A673 (cell line): ENCODE data around the gene PAX5. TPM values are rescaled to one million over a fixed set of nuclear protein-coding genes. Genes with fewer than 3 reads are reported as not detected.

Source experiments
- BruUV-seq: library from RNA; stranded (reverse); fragments of 400-500 nt; replicated peaks from 2 replicates; lab custom pipeline; 2021; lab: Mats Ljungman, UMichigan
- CTCF ChIA-PET: fragments of 300-600 bp; sonication (Branson Sonifier 250); formaldehyde crosslinking; loops from one replicate; lab custom pipeline; 2022; ENCODE audit warnings: antibody characterized with exemption; lab: Charles Lee
- POLR2A ChIA-PET: fragments of 300-600 bp; sonication (Branson Sonifier 250); formaldehyde crosslinking; loops from one replicate; lab custom pipeline; 2022; ENCODE audit warnings: antibody characterized with exemption; ENCODE audit not compliant: low non-redundant PET; lab: Charles Lee
- DNase-seq: peaks from one replicate; pipeline ENCODE4 v3.0.0-alpha.2; 2015; ENCODE audit warnings: low spot score
- H3K27ac ChIP-seq: fragments of 200-600 bp; sonication (generic); 2 replicates; pipeline ENCODE4 v1.5.1; 2016; ENCODE audit warnings: mixed run types, low read depth, mild to moderate bottlenecking, mixed read lengths, antibody characterized with exemption, low read length; ENCODE audit not compliant: poor library complexity, severe bottlenecking
- H3K27me3 ChIP-seq: fragments of 200-600 bp; sonication (generic); replicated peaks from 2 replicates; pipeline ENCODE4 v1.6.1; 2017; ENCODE audit warnings: mixed run types, low read depth, mild to moderate bottlenecking, mixed read lengths, antibody characterized with exemption, low read length; ENCODE audit not compliant: insufficient read depth, poor library complexity
- H3K36me3 ChIP-seq: fragments of 200-600 bp; sonication (generic); 2 replicates; pipeline ENCODE4 v1.6.1; 2016; ENCODE audit warnings: mixed run types, mild to moderate bottlenecking, mixed read lengths, antibody characterized with exemption, low read length; ENCODE audit not compliant: insufficient read depth, poor library complexity, severe bottlenecking
- H3K4me1 ChIP-seq: fragments of 200-600 bp; sonication (generic); 2 replicates; pipeline ENCODE4 v1.6.1; 2017; ENCODE audit warnings: mixed run types, mild to moderate bottlenecking, mixed read lengths, antibody characterized with exemption, low read length; ENCODE audit not compliant: insufficient read depth, poor library complexity, severe bottlenecking
- H3K4me3 ChIP-seq: fragments of 200-600 bp; sonication (generic); 2 replicates; pipeline ENCODE4 v1.5.1; 2016; ENCODE audit warnings: low read depth, mixed run types, mild to moderate bottlenecking, mixed read lengths, low read length; ENCODE audit not compliant: poor library complexity, severe bottlenecking
- H3K9me3 ChIP-seq: fragments of 200-600 bp; sonication (generic); 2 replicates; pipeline ENCODE4 v1.6.1; 2016; ENCODE audit warnings: mixed run types, low read depth, mild to moderate bottlenecking, mixed read lengths, antibody characterized with exemption, low read length; ENCODE audit not compliant: poor library complexity, severe bottlenecking
- EZH2 ChIP-seq: fragments of 200-600 bp; sonication (generic); IDR thresholded peaks from 2 replicates; pipeline ENCODE4 v1.6.1; 2017; ENCODE audit warnings: borderline replicate concordance, low read depth, mild to moderate bottlenecking, mixed read lengths, antibody characterized with exemption, low read length; ENCODE audit not compliant: poor library complexity, severe bottlenecking
- intact Hi-C: fragments of 100-400 bp; cut with micrococcal nuclease; formaldehyde crosslinking; loops from one replicate; pipeline ENCODE4 v1.10.0; 2022; ENCODE audit not compliant: unreplicated experiment
- total RNA-seq: library from RNA; stranded (reverse); gene quantifications from 2 replicates; pipeline ENCODE4 v1.2.3, GENCODE V29; 2021
- TF ChIP-seq, protein P1 (sequence below): fragments of 300-800, 200-600 bp; sonication (generic); conservative IDR thresholded peaks from 2 replicates; pipeline ENCODE4 v1.5.1; 2017; ENCODE audit warnings: low read depth, mild to moderate bottlenecking, antibody characterized with exemption, low read length, moderate library complexity, mixed read lengths

The PAX5 gene
- total RNA-seq, 1 experiment from 2014 or later = 5.5 TPM

- Histone ChIP-seq H3K27me3 (no peaks in the 10 kb centered on the region), H3K36me3 (no peaks in the 10 kb centered on the region), H3K4me1 (no peaks in the 10 kb centered on the region), H3K27ac (no peak overlapping the region), H3K9me3 (no peaks in the 10 kb centered on the region), H3K4me3 (no peak overlapping the region)
- POLR2A ChIA-PET = no interaction called here
- CTCF ChIA-PET = no interaction called here
- TF ChIP-seq, protein P1, sequence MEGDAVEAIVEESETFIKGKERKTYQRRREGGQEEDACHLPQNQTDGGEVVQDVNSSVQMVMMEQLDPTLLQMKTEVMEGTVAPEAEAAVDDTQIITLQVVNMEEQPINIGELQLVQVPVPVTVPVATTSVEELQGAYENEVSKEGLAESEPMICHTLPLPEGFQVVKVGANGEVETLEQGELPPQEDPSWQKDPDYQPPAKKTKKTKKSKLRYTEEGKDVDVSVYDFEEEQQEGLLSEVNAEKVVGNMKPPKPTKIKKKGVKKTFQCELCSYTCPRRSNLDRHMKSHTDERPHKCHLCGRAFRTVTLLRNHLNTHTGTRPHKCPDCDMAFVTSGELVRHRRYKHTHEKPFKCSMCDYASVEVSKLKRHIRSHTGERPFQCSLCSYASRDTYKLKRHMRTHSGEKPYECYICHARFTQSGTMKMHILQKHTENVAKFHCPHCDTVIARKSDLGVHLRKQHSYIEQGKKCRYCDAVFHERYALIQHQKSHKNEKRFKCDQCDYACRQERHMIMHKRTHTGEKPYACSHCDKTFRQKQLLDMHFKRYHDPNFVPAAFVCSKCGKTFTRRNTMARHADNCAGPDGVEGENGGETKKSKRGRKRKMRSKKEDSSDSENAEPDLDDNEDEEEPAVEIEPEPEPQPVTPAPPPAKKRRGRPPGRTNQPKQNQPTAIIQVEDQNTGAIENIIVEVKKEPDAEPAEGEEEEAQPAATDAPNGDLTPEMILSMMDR = no peak
- TF ChIP-seq EZH2 = no peak
- intact Hi-C loops = no loop called here
- BruUV-seq = no TSS peak
- DNase-seq = no peak
These were observed 69.3 kb downstream of the PAX5 start for GRCh38 chr9:36964791-36965190.

- TF ChIP-seq, protein P1 = no peak
- TF ChIP-seq EZH2 = no peak
- no peak overlapping the region for H3K4me3 ChIP-seq
- H3K9me3 ChIP-seq = no peaks in the 10 kb centered on the region
- CTCF ChIA-PET = no interaction called here
- no peak for DNase-seq
- H3K27me3 ChIP-seq = no peaks in the 10 kb centered on the region
- H3K27ac ChIP-seq = no peak overlapping the region
- POLR2A ChIA-PET = no interaction called here
- no peaks in the 10 kb centered on the region for H3K4me1 ChIP-seq
- intact Hi-C loops = no loop called here
- no TSS peak for BruUV-seq
- H3K36me3 ChIP-seq = no peaks in the 10 kb centered on the region
These were observed 70.7 kb downstream of the PAX5 start for GRCh38 chr9:36963346-36963745.

- H3K9me3 ChIP-seq = no peaks in the 10 kb centered on the region
- no peaks in the 10 kb centered on the region for H3K27me3 ChIP-seq
- no peak for TF ChIP-seq EZH2
- TF ChIP-seq, protein P1 = no peak
- intact Hi-C loops = no loop called here
- ChIA-PET CTCF (no interaction called here), POLR2A (no interaction called here)
- H3K4me3 ChIP-seq = no peak overlapping the region
- DNase-seq = no peak
- H3K36me3 ChIP-seq = no peaks in the 10 kb centered on the region
- no TSS peak for BruUV-seq
- H3K27ac ChIP-seq = no peak overlapping the region
- H3K4me1 ChIP-seq = no peaks in the 10 kb centered on the region
These were observed 71.4 kb downstream of the PAX5 start for GRCh38 chr9:36962691-36963090.
